Smooth muscle cell (in vitro differentiated cells): ENCODE measurements around the gene VPS33B. TPM values are rescaled to one million over a fixed set of nuclear protein-coding genes. Genes with fewer than 3 reads are reported as not detected.

Source experiments
- DNase-seq: peaks from one replicate; lab custom pipeline; 2025; ENCODE audit not compliant: unreplicated experiment; lab: John Stamatoyannopoulos, UW
- H2AFZ ChIP-seq: fragments of 200-600 bp; sonication (generic); 2 replicates; pipeline ENCODE4 v1.6.0; 2016; ENCODE audit warnings: antibody characterized with exemption, low read depth, mild to moderate bottlenecking
- H3F3A ChIP-seq: fragments of 200-600 bp; sonication (generic); 2 replicates; pipeline ENCODE4 v1.6.0; 2017; ENCODE audit warnings: antibody characterized with exemption, low read depth
- H3K27ac ChIP-seq: fragments of 200-600 bp; sonication (generic); 2 replicates; pipeline ENCODE4 v1.5.1; 2016; ENCODE audit warnings: low read depth, mild to moderate bottlenecking
- H3K27me3 ChIP-seq: fragments of 200-600 bp; sonication (generic); 2 replicates; pipeline ENCODE4 v1.6.1; 2016; ENCODE audit warnings: low read depth, mild to moderate bottlenecking
- H3K36me3 ChIP-seq: fragments of 200-600 bp; sonication (generic); 2 replicates; pipeline ENCODE4 v1.5.1; 2016; ENCODE audit warnings: low read depth
- H3K4me1 ChIP-seq: fragments of 200-600 bp; sonication (generic); 2 replicates; pipeline ENCODE4 v1.5.1; 2016; ENCODE audit warnings: low read depth
- H3K4me2 ChIP-seq: fragments of 200-600 bp; sonication (generic); 2 replicates; pipeline ENCODE4 v1.6.0; 2016; ENCODE audit warnings: mild to moderate bottlenecking
- H3K4me3 ChIP-seq: fragments of 200-600 bp; sonication (generic); 2 replicates; pipeline ENCODE4 v1.5.1; 2016; ENCODE audit warnings: mild to moderate bottlenecking
- H3K79me2 ChIP-seq: fragments of 200-600 bp; sonication (generic); 2 replicates; pipeline ENCODE4 v1.6.0; 2016; ENCODE audit warnings: low read depth, mild to moderate bottlenecking
- H3K9ac ChIP-seq: fragments of 200-600 bp; sonication (generic); 2 replicates; pipeline ENCODE4 v1.6.0; 2016; ENCODE audit warnings: low read depth
- H3K9me3 ChIP-seq: fragments of 200-600 bp; sonication (generic); replicated peaks from 2 replicates; pipeline ENCODE4 v1.5.1; 2016; ENCODE audit warnings: low read depth
- H4K20me1 ChIP-seq: fragments of 200-600 bp; sonication (generic); 2 replicates; pipeline ENCODE4 v1.6.0; 2016; ENCODE audit warnings: low read depth
- WGBS: methylation state at CpG from one replicate; pipeline ENCODE4 v1.1.7; 2016; ENCODE audit warnings: low lambda C conversion rate; 5-methylcytosine and 5-hydroxymethylcytosine counted together
- polyA plus RNA-seq: library from polyadenylated mRNA; unstranded; fragments of >200 nt; fragmentation: Nextera tagmentation; extraction: Ambion mirVana; gene quantifications from 2 replicates; pipeline ENCODE4 v1.2.1, GENCODE V29; 2016
- total RNA-seq: library from RNA; depleted of rRNA; stranded (reverse); fragments of >200 nt; gene quantifications from 2 replicates; pipeline ENCODE4 v1.2.3, GENCODE V29; 2014
- TF ChIP-seq, protein P1 (sequence below): fragments of 200-600 bp; sonication (generic); IDR thresholded peaks from 2 replicates; pipeline ENCODE4 v1.5.1; 2017; ENCODE audit warnings: borderline replicate concordance, mild to moderate bottlenecking, antibody characterized with exemption; ENCODE audit not compliant: insufficient read depth, poor library complexity, severe bottlenecking

The VPS33B gene
- total and polyA plus RNA-seq, 2 experiments from 2014 or later, result 9.4 to 12.4 TPM

DNA sequence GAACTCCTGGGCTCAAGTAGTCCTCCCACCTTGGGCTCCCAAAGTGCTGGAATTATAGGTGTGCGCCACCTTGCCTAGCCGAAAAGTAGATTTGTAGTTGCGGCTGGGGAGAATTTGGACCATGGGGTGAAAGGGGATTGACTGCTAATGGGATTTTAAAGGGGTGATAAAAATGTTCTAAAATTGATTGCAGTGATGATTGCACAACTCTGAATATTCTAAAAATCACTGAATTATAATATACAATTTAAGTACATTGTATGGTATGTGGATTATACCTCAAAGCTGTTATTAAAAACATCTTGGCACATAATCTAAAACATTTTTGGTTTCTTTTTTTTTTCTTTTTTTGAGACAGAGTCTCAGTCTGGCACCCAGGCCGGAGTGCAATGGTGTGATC, 31.9 kb downstream of the VPS33B start:
- no peak overlapping the region for H3K27ac ChIP-seq
- H3K79me2 ChIP-seq, result peaks cover 89% of the 10 kb centered on the region
- peaks cover 14% of the 10 kb centered on the region for H3K4me1 ChIP-seq
- H4K20me1 ChIP-seq, result no peaks in the 10 kb centered on the region
- no peak for DNase-seq
- no peak overlapping the region for H3K9ac ChIP-seq
- no peaks in the 10 kb centered on the region for H3K36me3 ChIP-seq
- no peak overlapping the region for H2AFZ ChIP-seq
- no peaks in the 10 kb centered on the region for H3F3A ChIP-seq
- no peaks in the 10 kb centered on the region for H3K9me3 ChIP-seq
- no peaks in the 10 kb centered on the region for H3K27me3 ChIP-seq
- TF ChIP-seq, protein P1, sequence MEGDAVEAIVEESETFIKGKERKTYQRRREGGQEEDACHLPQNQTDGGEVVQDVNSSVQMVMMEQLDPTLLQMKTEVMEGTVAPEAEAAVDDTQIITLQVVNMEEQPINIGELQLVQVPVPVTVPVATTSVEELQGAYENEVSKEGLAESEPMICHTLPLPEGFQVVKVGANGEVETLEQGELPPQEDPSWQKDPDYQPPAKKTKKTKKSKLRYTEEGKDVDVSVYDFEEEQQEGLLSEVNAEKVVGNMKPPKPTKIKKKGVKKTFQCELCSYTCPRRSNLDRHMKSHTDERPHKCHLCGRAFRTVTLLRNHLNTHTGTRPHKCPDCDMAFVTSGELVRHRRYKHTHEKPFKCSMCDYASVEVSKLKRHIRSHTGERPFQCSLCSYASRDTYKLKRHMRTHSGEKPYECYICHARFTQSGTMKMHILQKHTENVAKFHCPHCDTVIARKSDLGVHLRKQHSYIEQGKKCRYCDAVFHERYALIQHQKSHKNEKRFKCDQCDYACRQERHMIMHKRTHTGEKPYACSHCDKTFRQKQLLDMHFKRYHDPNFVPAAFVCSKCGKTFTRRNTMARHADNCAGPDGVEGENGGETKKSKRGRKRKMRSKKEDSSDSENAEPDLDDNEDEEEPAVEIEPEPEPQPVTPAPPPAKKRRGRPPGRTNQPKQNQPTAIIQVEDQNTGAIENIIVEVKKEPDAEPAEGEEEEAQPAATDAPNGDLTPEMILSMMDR, result no peak
- no peak overlapping the region for H3K4me2 ChIP-seq
- 99% methylated on average over 4 of the region's 4 CpGs for WGBS
- H3K4me3 ChIP-seq, result no peak overlapping the region

GRCh38 chr15:90989040-90989768, 33.2 kb downstream of the VPS33B start:
- H3F3A ChIP-seq, result no peaks in the 10 kb centered on the region
- no peak overlapping the region for H2AFZ ChIP-seq
- TF ChIP-seq, protein P1, result no peak

DNA sequence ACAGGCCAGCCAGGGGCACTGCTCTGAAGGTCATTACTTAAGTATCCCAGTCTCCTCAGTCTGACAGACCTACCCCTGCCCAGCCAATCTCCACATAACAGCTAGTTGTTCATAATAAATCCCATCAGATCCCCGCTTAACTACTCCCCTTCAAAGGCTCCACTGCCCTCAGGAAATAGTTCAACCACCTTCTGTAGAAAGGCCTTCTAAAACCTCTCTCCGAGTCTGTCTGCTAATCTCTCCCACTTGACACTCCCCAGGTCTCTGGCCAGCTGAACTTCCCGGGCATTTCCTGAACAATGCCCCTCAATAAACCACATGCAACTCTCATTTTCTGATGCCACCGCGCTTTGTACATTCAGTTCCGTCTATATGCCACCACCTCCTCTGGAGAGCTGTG, 34.1 kb downstream of the VPS33B start:
- H3F3A ChIP-seq, result no peaks in the 10 kb centered on the region
- H3K36me3 ChIP-seq, result no peaks in the 10 kb centered on the region
- TF ChIP-seq, protein P1, result no peak
- peaks cover 93% of the 10 kb centered on the region for H3K79me2 ChIP-seq
- peak overlapping the region; percentile 43 for H3K4me2 ChIP-seq
- WGBS, result 45% methylated on average over 6 of the region's 6 CpGs
- peak overlapping the region; percentile 48 for H2AFZ ChIP-seq
- no peak for DNase-seq
- H3K4me3 ChIP-seq, result no peak overlapping the region
- no peaks in the 10 kb centered on the region for H3K27me3 ChIP-seq
- no peaks in the 10 kb centered on the region for H4K20me1 ChIP-seq
- H3K9me3 ChIP-seq, result no peaks in the 10 kb centered on the region
- H3K9ac ChIP-seq, result no peak overlapping the region
- H3K4me1 ChIP-seq, result peaks cover 13% of the 10 kb centered on the region
- no peak overlapping the region for H3K27ac ChIP-seq

More at GRCh38 chr15:90989040-90989768, 33.2 kb downstream of the VPS33B start:
- no peak overlapping the region for H3K4me3 ChIP-seq
- no peak overlapping the region for H3K4me2 ChIP-seq
- no peaks in the 10 kb centered on the region for H4K20me1 ChIP-seq
- peaks cover 100% of the 10 kb centered on the region for H3K79me2 ChIP-seq
- H3K27ac ChIP-seq, result no peak overlapping the region
- no peak overlapping the region for H3K9ac ChIP-seq
- WGBS, result 90% methylated on average over 7 of the region's 7 CpGs
- H3K36me3 ChIP-seq, result no peaks in the 10 kb centered on the region
- DNase-seq, result no peak
- H3K27me3 ChIP-seq, result no peaks in the 10 kb centered on the region
- peaks cover 14% of the 10 kb centered on the region for H3K4me1 ChIP-seq
- no peaks in the 10 kb centered on the region for H3K9me3 ChIP-seq
